HG02840 (cell line): ENCODE data around the gene GNG8.

Source experiments
- ATAC-seq: cut with Tn5 transposase; IDR thresholded peaks from one replicate; pipeline ENCODE4 v1.9.1; 2021; ENCODE audit warnings: mild to moderate bottlenecking, moderate library complexity, moderate number of reproducible peaks; ENCODE audit not compliant: unreplicated experiment, low FRiP score

GNG8 gene

GRCh38 chr19:46605356-46605821, 30.6 kb downstream of the GNG8 start:
- ATAC-seq = no peak

- ATAC-seq = no peak
Measured at GRCh38 chr19:46604781-46605355, 31.1 kb downstream of the GNG8 start.

GRCh38 chr19:46603752-46604231, 32.2 kb downstream of the GNG8 start:
- no peak for ATAC-seq

- no peak for ATAC-seq
Measured at GRCh38 chr19:46603195-46603637, 32.8 kb downstream of the GNG8 start.

DNA sequence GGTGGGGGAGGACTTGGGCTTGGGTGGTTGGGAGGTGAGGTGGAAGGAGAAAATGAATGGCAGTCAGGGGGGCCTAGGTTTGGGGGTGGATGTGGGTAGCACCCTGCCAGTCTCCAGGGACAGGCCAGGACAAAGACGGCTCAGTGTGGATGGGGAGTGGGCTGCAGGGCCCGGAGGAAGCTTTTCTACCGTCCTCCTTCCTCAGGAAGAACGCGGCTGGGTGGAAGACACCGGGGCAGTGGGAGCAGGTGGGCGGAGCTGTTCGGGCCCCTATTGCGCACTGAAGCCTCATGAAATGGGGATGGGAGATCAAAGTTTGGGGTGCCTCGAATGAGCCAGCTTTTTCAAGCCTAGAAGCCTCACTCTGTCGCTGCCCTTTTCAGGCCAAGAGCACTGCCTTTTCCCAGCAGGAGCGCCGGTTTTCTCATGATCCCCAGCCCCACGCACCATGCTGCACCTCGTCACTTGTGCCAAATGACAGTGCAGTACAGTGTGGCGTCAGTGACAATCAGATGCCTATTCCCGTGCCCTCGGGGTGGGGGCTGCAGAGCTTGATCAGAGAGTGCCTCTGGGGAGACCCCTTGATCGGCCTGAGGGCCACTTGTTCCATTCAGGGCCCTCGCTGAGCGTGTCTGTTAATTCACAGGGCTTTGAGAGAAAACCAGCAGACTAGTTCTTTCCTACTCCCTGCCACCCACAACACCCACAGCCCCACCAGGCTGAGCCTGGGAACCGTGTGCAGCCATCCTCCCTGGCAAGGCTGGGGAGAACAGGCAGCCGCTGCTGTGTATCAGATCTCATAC, 33.4 kb downstream of the GNG8 start:
- no peak for ATAC-seq

GRCh38 chr19:46601318-46602224, 34.4 kb downstream of the GNG8 start, which contains the start of gene CALM3:
TSS of gene CALM3 (plus strand) at chr19:46601330. CDS start at chr19:46601435, 105 bp downstream.
- peak; percentile 21 for ATAC-seq

- ATAC-seq = peak; percentile 90
Measured at GRCh38 chr19:46600384-46601317, 35.4 kb downstream of the GNG8 start.

DNA sequence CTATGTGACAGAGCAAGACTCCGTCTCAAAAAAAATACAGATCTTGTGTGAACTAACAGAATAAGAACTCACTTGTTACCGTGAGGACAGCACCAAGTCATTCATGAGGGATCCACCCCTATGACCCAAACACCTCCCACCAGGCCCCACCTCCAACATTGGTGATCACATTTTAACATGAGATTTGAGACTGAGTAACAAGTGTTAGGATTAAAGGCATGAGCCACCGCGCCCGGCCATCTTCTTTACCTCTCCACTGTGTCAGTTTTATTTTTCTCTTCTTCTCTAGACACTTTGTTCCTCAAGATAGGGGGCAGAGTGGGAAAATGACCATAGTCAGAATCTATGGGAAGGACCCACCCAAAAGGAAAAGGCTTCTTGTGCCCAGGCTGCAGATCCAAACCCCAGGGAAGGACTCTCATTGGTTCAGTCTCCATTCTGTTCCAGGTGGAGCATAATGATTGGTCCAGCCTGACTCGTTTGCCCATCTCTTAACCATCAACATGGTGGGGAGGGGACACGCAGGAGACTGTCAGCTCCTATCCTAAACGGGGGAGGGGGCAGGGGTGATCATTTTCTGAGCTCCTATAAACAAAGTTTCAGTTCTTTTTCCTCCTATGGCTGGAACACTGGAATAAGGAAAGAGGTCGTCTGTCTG, 36.2 kb downstream of the GNG8 start:
- ATAC-seq = no peak

- no peak for ATAC-seq
Measured at GRCh38 chr19:46598372-46598917, 37.6 kb downstream of the GNG8 start.

- ATAC-seq = no peak
Measured at GRCh38 chr19:46596008-46596407, 40.0 kb downstream of the GNG8 start.

GRCh38 chr19:46591870-46592269, 44.1 kb downstream of the GNG8 start:
- ATAC-seq = no peak

DNA sequence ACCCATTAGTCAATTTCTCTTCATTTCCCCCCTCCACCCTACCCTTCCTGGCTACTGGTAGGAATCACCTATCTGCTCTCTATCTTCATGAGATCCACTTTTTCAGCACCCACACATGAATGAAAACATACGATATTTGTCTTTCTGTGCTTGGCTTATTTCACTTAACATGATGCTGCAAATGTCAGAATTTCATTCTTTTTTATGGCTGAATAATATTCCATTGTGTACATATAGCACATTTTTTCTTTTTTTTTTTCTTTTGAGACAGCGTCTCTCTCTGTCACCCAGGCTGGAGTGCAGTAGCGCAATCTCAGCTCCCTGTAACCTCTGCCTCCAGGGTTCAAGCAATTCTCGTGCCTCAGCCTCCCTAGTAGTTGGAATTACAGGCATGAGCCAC, 44.7 kb downstream of the GNG8 start:
- ATAC-seq = no peak

DNA sequence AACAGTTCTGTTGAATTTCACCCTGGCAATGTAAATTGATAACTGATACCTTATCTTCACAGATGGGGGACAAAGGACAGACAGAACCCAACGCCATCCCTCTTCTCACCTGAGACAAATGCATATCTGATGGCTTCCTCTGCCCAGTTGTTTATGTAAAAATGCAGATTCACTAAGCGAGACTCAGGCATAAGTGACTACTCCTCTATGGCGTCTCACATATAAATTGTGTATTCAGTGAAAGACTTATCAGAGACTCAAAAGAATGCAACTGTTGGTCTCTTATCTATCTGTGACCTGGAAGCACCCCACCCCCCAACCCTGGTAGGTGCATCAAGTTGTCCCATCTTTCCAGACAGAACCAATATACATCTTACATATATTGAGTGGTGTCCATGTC, 48.1 kb downstream of the GNG8 start:
- ATAC-seq = no peak

GRCh38 chr19:46586294-46586693, 49.7 kb downstream of the GNG8 start:
- ATAC-seq = no peak

- no peak for ATAC-seq
Measured at GRCh38 chr19:46585539-46585938, 50.5 kb downstream of the GNG8 start.
